Ammon's horn (tissue), 1 donor: ENCODE data around the gene N4BP2.
"Not testable (repeated sequence)": the region's sequence is repeated elsewhere in the genome, so short reads cannot be mapped to it uniquely, and the experiment has no call there.

ENCODE experiments used
- DNase-seq: peaks from one replicate; pipeline ENCODE4 v3.0.0-alpha.2; 2016; ENCODE audit warnings: low spot score

The N4BP2 gene

DNA sequence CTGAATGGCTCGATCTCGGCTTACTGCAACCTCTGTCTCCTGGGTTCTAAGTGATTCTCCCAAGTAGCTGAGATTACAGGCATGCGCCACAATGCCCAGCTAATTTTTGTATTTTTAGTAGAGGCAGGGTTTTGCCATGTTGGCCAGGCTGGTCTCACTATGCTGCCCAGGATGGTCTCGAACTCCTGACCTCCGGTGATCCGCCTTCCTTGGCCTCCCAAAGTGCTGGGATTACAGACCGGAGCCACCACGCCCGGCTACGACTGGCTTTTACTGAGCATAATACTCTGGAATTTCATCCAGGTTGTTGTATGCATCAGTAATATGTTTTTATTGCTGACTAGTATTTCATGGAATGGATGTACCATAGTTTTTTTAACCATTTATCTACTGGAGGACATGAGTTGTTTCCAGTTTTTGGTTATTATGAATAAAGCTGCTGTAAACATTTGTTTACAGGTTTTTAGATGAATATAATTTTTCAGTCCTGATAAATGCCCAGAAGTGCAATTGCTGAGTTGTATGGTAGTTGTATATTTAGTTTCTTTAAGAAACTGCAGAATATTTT is 31.2 kb downstream of the N4BP2 start:
- DNase-seq: no peak

DNA sequence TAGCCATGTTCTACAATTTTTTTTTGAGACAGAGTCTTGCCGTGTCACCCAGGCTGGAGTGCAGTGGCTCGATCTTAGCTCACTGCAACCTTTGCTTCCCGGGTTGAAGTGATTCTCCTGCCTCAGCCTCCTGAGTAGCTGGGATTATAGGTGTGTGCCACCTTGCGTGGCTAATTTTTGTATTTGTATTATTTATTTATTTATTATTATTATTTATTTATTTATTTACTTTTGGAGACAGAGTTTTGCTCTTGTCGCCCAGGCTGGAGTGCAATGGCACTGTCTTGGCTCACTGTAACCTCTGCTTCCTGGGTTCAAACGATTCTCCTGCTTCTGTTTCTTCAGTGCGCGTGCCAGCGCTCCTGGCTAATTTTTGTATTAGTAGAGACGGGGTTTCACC is 36.8 kb downstream of the N4BP2 start:
- not testable (repeated sequence) for DNase-seq

- DNase-seq: peak; percentile 16
Measured at GRCh38 chr4:40099010-40099409, 42.4 kb downstream of the N4BP2 start.

DNA sequence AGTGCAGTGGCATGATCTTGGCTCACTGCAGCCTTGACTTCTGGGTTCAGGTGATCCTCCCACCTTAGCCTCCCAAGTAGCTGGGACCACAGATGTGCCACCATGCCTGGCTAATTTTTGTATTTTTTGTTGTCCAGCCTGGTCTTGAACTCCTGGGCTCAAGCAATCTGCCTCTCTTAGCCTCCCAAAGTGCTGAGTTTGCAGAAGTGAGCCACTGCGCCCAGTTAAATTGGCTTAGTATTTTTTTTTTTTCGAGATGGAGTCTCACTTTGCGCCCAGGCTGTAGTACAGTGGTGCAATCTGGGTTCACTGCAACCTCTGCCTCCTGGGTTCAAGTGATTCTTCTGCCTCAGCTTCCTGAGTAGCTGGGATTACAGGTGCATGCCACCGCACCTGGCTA is 50.5 kb downstream of the N4BP2 start:
- not testable (repeated sequence) for DNase-seq

DNA sequence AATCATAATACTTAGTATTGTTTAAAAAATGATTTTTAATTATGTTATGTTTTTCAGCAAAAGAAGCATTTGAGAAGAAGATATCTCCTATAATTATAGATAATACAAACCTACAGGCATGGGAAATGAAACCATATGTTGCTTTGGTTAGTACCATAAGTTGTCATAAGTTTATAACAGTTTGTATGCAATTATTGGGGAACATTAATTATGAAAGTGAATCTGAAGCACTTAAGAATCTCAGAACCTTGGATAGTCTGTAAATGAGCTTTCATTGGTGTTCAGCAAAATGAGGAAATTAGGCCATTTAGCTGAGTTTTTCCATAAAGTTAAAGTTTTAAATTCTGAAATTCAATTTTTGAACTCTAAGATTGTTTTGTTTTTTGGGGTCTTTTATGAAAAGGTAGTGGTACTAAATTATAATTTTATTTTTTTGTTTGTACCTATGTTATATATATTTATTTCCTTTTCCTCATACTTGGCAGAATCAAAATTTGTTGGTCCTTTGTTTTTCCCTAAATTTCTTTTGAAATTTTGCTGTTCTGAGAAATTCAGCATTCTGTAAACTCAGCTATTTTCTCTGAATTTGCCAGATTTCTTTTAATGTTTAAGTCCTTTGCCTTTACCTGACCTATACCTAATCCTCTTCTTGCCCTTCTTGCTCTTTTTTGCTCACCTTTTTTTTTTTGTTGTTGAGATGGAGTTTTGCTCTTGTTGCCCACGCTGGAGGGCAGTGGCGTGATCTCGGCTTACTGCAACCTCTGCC is 55.6 kb downstream of the N4BP2 start:
- no peak for DNase-seq

DNA sequence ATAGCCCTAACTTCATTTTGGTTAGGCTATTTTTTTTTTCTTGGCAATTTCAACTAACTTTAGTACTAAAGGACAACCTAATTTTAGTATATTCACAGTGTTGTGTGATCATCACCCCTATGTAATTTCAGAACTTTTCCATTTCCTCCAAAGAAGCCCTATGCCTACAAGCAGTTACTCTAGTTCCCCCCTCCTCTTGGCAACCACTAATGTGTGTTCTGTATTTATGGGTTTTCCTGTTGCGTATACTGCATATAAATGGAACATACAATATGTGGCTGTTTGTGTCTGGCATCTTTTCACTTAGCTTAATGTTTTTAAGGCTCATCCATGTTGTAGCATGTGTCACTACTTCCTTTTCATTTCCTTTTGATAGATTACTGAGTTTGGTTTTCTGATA is 57.6 kb downstream of the N4BP2 start:
- DNase-seq: no peak

DNA sequence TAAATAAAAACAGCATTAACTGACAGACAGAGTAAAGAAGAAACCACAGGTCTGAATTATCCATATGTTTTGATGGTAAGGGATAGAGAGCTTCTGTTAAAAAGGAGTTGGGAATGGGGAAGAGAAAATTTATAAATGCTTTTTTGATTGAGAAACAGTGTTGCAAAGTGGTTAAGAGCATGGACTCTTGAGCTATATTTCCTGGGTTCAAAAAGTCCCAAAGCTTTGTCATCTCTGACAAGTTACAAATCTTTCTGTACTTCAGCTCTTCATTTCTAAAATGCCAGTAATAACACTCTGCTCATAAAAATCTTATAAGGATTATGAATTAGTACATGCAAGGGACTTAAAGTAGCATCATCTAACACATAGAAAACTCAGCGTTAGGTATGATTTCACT is 62.2 kb downstream of the N4BP2 start:
- DNase-seq: no peak

DNA sequence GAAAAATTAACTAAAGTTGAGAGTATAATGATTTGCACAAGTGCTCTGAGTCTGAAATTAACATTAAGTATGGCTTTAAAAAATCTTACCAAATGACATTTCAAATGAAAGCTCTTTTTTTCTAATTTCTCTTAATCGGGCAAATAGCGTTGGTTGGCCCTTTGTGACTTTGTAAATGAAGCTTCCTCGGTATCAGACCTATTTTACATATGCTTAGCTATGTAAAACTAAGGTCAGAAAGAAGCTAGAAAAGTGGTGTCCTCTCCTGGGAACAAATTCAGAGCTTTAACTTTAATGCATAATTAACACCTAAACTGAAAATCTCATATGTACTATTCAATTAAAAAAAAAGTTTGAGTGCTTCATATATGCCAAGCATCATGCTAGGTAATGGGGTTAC is 62.7 kb downstream of the N4BP2 start:
- DNase-seq: no peak

DNA sequence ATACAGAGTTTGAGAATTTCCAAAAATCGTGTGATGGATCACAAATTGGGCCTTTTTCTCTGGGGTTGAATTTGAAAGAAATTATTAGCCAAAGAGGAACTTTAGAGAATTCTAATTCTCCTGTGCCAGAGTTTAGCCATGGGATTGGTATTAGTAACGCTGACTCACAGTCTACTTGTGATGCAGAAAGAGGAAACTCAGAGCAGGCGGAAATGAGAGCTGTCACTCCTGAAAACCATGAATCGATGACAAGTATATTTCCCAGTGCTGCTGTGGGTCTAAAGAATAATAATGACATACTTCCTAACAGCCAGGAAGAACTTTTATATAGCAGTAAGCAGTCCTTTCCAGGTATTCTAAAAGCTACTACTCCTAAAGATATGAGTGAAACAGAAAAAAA is 64.9 kb downstream of the N4BP2 start:
- DNase-seq: peak; percentile 52

GRCh38 chr4:40122941-40123340 is 66.3 kb downstream of the N4BP2 start:
- DNase-seq: no peak

GRCh38 chr4:40124690-40125089 is 68.0 kb downstream of the N4BP2 start:
- DNase-seq: no peak

GRCh38 chr4:40130401-40131036 is 73.9 kb downstream of the N4BP2 start:
- no peak for DNase-seq

GRCh38 chr4:40132816-40133215 is 76.2 kb downstream of the N4BP2 start:
- DNase-seq: no peak

GRCh38 chr4:40134206-40134917 is 77.7 kb downstream of the N4BP2 start:
- DNase-seq: no peak

DNA sequence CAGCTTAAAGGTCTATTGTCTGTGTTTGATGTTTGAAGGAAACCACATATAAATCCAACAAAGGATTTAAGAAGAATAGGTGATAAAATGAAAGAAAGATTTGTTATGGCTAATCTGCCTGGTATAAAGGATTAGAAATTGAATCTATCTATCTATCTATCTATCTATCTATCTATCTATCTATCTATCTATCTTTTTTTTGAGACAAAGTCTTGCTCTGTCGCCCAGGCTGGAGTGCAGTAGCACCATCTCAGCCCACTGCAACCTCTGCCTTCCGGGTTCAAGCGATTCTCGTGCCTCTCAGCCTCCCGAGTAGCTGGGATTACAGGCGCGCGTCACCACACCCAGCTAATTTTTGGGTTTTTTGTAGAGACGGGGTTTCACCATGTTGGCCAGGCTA is 79.6 kb downstream of the N4BP2 start:
- DNase-seq: not testable (repeated sequence)

DNA sequence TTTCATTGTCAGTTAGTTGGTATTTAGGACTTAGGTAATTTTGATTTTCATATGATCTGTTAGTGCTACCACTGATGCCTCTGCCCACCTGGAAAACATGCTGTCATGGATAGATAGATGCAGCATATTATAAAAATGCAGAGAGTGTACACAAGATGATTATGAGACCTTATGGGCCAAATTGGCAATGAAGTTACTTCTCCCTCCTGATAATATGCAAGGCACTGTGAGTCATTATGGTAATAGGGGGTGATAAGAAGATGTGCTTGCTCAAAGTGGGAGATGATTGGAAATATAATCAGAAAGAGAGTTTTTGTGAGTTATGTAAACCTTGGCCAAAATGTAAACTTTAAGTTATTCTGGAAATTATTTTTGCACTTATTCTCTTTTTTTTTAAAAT is 83.5 kb downstream of the N4BP2 start:
- DNase-seq: no peak

DNA sequence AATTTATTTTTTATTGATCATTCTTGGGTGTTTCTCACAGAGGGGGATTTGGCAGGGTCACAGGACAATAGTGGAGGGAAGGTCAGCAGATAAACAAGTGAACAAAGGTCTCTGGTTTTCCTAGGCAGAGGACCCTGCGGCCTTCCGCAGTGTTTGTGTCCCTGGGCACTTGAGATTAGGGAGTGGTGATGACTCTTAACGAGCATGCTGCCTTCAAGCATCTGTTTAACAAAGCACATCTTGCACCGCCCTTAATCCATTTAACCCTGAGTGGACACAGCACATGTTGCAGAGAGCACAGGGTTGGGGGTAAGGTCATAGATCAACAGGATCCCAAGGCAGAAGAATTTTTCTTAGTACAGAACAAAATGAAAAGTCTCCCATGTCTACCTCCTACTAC is 83.9 kb downstream of the N4BP2 start:
- not testable (repeated sequence) for DNase-seq

DNA sequence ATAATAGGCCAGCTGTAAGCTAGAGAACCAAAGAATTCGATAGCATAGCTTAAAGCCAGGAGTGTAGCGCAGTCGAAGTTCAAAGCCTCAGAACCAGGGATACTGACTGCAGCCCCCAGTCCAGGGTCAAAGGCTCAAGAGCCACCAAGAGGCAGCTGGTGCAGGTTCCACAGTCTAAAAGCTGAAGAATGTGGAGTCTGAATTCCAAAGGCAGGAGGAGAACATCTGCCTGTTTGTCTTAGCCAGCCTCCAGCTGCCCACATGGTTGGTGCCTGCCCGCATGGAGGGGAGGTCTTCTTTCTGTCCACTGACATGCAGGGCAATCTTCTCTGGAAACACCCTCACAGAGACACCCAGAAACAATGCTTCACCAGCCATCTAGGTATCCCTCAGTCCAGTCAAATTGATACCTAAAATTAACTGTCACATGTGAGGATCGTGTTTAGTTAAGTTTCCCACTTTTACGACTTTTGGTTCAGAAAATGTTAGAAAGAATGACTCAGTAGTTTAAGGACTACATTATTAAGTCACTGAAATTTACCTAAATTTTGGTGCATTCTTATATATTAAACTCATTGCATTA is 87.4 kb downstream of the N4BP2 start:
- DNase-seq: no peak

GRCh38 chr4:40144716-40145115 is 88.1 kb downstream of the N4BP2 start:
- DNase-seq: no peak

- not testable (repeated sequence) for DNase-seq
Measured at GRCh38 chr4:40147490-40147889, 90.8 kb downstream of the N4BP2 start.

DNA sequence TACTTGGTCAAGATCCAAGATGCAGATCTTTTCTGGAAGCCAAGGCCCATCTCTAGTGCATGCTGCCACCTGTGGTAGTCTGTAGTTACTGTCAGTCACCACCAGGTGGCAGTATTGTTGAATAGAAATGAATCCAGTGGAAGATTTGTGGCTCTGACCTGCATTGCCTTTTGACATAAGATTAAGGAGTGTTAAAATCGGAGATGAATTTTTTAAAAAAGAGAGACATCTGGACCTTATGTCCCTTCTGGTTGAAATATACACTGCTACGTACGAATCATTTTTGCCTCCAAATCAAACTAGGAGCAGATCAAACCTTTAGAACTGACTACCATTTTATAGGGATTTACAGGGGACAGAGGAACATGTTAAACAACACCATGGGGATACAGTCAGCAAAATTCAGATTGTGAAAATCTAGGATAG is 93.3 kb downstream of the N4BP2 start:
- DNase-seq: peak; percentile 59

DNA sequence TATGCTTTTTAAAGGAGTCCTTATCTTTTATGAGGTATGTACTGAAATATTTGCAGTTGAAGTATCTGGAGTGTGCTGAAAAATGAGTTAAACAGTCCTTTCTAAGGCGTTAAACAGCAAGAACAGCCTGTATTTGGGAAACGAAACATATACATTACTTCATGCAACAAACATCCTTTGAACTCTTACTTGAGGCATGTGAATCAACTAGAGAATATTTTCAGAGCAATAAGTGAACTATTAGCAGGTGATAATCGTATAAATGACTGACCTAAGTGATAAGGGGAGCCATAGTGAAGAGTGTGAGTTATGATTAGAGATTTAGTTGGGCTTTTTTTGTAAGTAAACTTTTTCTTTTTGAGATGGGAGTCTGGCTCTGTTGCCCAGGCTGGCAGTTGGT is 94.3 kb downstream of the N4BP2 start:
- no peak for DNase-seq
